ENCODE measurements around the gene SPATA19.

SPATA19 gene

GRCh38 chr11:133824593-133824992 is 20.7 kb downstream of the SPATA19 start:
- no peak for TF ChIP-seq CTCF (IDR thresholded peaks at IDR 0.05; ENCODE audit: borderline replicate concordance, insufficient read depth, low read depth, low read length)
- H3K4me3 ChIP-seq (ENCODE audit: low read depth, low read length): no peak overlapping the region

GRCh38 chr11:133823614-133824013 is 21.7 kb downstream of the SPATA19 start:
- no peak for TF ChIP-seq CTCF (IDR thresholded peaks at IDR 0.05; ENCODE audit: borderline replicate concordance, insufficient read depth, low read depth, low read length)
- H3K4me3 ChIP-seq (ENCODE audit: low read depth, low read length): no peak overlapping the region

GRCh38 chr11:133823211-133823610 is 22.1 kb downstream of the SPATA19 start:
- no peak overlapping the region for H3K4me3 ChIP-seq (ENCODE audit: low read depth, low read length)

GRCh38 chr11:133821776-133822175 is 23.5 kb downstream of the SPATA19 start:
- peak; percentile 84 for TF ChIP-seq CTCF (IDR thresholded peaks at IDR 0.05; ENCODE audit: borderline replicate concordance, insufficient read depth, low read depth, low read length)
- no peak overlapping the region for H3K4me3 ChIP-seq (ENCODE audit: low read depth, low read length)

More at GRCh38 chr11:133823211-133823610, 22.1 kb downstream of the SPATA19 start:
- no peak for TF ChIP-seq CTCF (IDR thresholded peaks at IDR 0.05; ENCODE audit: borderline replicate concordance, insufficient read depth, low read depth, low read length)

- no peak overlapping the region for H3K4me3 ChIP-seq (ENCODE audit: low read depth, low read length)
- TF ChIP-seq CTCF (IDR thresholded peaks at IDR 0.05; ENCODE audit: borderline replicate concordance, insufficient read depth, low read depth, low read length): no peak
Observed at GRCh38 chr11:133819746-133820315, 25.5 kb downstream of the SPATA19 start.

GRCh38 chr11:133819114-133819513 is 26.2 kb downstream of the SPATA19 start:
- H3K4me3 ChIP-seq (ENCODE audit: low read depth, low read length): no peak overlapping the region
- TF ChIP-seq CTCF (IDR thresholded peaks at IDR 0.05; ENCODE audit: borderline replicate concordance, insufficient read depth, low read depth, low read length): no peak

- no peak for TF ChIP-seq CTCF (IDR thresholded peaks at IDR 0.05; ENCODE audit: borderline replicate concordance, insufficient read depth, low read depth, low read length)
- no peak overlapping the region for H3K4me3 ChIP-seq (ENCODE audit: low read depth, low read length)
Observed at GRCh38 chr11:133818302-133818701, 27.0 kb downstream of the SPATA19 start.
